ENCODE results near the gene RAD51B.

Gene RAD51B

GRCh38 chr14:68712703-68713370 lies 893.3 kb downstream of the RAD51B start:
- no peaks in the 10 kb centered on the region for H3K36me3 ChIP-seq (ENCODE audit: control insufficient read depth, insufficient read depth, low read length)
- H3K4me3 ChIP-seq (ENCODE audit: low read depth, low read length), result no peak overlapping the region
- H3K4me1 ChIP-seq, result peaks cover 34% of the 10 kb centered on the region
- no peaks in the 10 kb centered on the region for H3K9me3 ChIP-seq (ENCODE audit: control insufficient read depth, low read length)
- H3K79me2 ChIP-seq, result no peaks in the 10 kb centered on the region
- no peak overlapping the region for H2AFZ ChIP-seq
- no peak for TF ChIP-seq CTCF (IDR thresholded peaks at IDR 0.05)
- H3K9ac ChIP-seq, result no peak overlapping the region
- H3K4me2 ChIP-seq (ENCODE audit: low read length), result peak overlapping the region; percentile 37
- peak overlapping the region; percentile 66 for H3K27ac ChIP-seq
- no peaks in the 10 kb centered on the region for H3K27me3 ChIP-seq (ENCODE audit: control insufficient read depth, insufficient read depth, low read length)

- no peak for TF ChIP-seq CTCF (IDR thresholded peaks at IDR 0.05)
- Histone ChIP-seq H3K27me3 (ENCODE audit: control insufficient read depth, insufficient read depth, low read length) (no peaks in the 10 kb centered on the region), H3K9ac (no peak overlapping the region), H3K4me1 (peaks cover 34% of the 10 kb centered on the region), H3K36me3 (ENCODE audit: control insufficient read depth, insufficient read depth, low read length) (no peaks in the 10 kb centered on the region), H3K4me2 (ENCODE audit: low read length) (peak overlapping the region; percentile 39), H3K4me3 (ENCODE audit: low read depth, low read length) (peak overlapping the region; percentile 7), H3K9me3 (ENCODE audit: control insufficient read depth, low read length) (no peaks in the 10 kb centered on the region), H2AFZ (peak overlapping the region; percentile 63), H3K27ac (peak overlapping the region; percentile 66), H3K79me2 (no peaks in the 10 kb centered on the region)
These were observed 894.2 kb downstream of the RAD51B start for GRCh38 chr14:68713782-68714181.

GRCh38 chr14:68714991-68715924 lies 895.7 kb downstream of the RAD51B start:
- Histone ChIP-seq H3K4me3 (ENCODE audit: low read depth, low read length) (no peak overlapping the region), H3K4me2 (ENCODE audit: low read length) (no peak overlapping the region), H3K27me3 (ENCODE audit: control insufficient read depth, insufficient read depth, low read length) (no peaks in the 10 kb centered on the region), H3K9ac (no peak overlapping the region), H2AFZ (no peak overlapping the region), H3K9me3 (ENCODE audit: control insufficient read depth, low read length) (no peaks in the 10 kb centered on the region), H3K4me1 (peaks cover 34% of the 10 kb centered on the region), H3K36me3 (ENCODE audit: control insufficient read depth, insufficient read depth, low read length) (no peaks in the 10 kb centered on the region), H3K27ac (no peak overlapping the region), H3K79me2 (no peaks in the 10 kb centered on the region)
- no peak for TF ChIP-seq CTCF (IDR thresholded peaks at IDR 0.05)

GRCh38 chr14:68716698-68717097 lies 897.1 kb downstream of the RAD51B start:
- no peaks in the 10 kb centered on the region for H3K79me2 ChIP-seq
- H3K4me3 ChIP-seq (ENCODE audit: low read depth, low read length), result no peak overlapping the region
- peaks cover 26% of the 10 kb centered on the region for H3K4me1 ChIP-seq
- no peak overlapping the region for H2AFZ ChIP-seq
- H3K9me3 ChIP-seq (ENCODE audit: control insufficient read depth, low read length), result no peaks in the 10 kb centered on the region
- H3K4me2 ChIP-seq (ENCODE audit: low read length), result no peak overlapping the region
- H3K36me3 ChIP-seq (ENCODE audit: control insufficient read depth, insufficient read depth, low read length), result no peaks in the 10 kb centered on the region
- no peaks in the 10 kb centered on the region for H3K27me3 ChIP-seq (ENCODE audit: control insufficient read depth, insufficient read depth, low read length)
- no peak for TF ChIP-seq CTCF (IDR thresholded peaks at IDR 0.05)
- H3K27ac ChIP-seq, result no peak overlapping the region
- H3K9ac ChIP-seq, result no peak overlapping the region

Measured in parathyroid adenoma (tissue), 2 donors.